ENCODE data around the gene AASS.

DNA sequence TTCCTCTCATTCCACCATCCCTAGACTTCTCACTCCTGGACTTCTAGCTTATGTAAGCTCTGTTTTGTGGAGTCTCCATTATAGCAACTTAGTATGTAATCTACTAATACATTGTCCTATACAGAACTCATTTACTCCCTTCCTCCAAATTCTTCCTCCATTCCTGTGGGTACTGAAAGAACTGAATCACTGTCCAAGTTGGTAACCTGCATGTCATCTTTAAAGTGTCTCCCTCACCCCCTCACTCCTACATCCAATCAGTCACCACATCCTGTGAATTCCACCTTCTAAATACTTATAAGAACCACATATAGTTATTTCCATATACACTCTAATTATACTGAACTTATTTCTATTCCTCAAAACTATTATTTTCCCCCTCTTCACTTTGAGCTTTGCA, 20.3 kb downstream of the AASS start:
- TF ChIP-seq, protein P1, sequence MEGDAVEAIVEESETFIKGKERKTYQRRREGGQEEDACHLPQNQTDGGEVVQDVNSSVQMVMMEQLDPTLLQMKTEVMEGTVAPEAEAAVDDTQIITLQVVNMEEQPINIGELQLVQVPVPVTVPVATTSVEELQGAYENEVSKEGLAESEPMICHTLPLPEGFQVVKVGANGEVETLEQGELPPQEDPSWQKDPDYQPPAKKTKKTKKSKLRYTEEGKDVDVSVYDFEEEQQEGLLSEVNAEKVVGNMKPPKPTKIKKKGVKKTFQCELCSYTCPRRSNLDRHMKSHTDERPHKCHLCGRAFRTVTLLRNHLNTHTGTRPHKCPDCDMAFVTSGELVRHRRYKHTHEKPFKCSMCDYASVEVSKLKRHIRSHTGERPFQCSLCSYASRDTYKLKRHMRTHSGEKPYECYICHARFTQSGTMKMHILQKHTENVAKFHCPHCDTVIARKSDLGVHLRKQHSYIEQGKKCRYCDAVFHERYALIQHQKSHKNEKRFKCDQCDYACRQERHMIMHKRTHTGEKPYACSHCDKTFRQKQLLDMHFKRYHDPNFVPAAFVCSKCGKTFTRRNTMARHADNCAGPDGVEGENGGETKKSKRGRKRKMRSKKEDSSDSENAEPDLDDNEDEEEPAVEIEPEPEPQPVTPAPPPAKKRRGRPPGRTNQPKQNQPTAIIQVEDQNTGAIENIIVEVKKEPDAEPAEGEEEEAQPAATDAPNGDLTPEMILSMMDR (IDR thresholded peaks at IDR 0.05; ENCODE audit: control extremely low read depth in 1 of 3, insufficient read depth in 1 of 3, low read depth in 1 of 3, low read length in 3 of 3), result no peak
- TF ChIP-seq HDAC6 (IDR thresholded peaks at IDR 0.05; ENCODE audit: low read depth, low read length) (no peak), KDM1A (IDR thresholded peaks at IDR 0.05; ENCODE audit: borderline replicate concordance, low read length) (no peak), GTF2F1 (IDR thresholded peaks at IDR 0.05; ENCODE audit: borderline replicate concordance, low read depth, low read length) (no peak), POLR2AphosphoS5 (IDR thresholded peaks at IDR 0.05; ENCODE audit: low read depth, low read length) (no peak; the same call in 1 of the 2 replicates), SRF (IDR thresholded peaks at IDR 0.05; ENCODE audit: low read depth, low read length) (no peak), ZNF274 (IDR thresholded peaks at IDR 0.05; ENCODE audit: borderline replicate concordance, extremely low read depth, low read length) (no peak), POLR2A (IDR thresholded peaks at IDR 0.05; ENCODE audit: control extremely low read depth in 1 of 2, low read depth in 2 of 2, low read length in 2 of 2) (no peak), ASH2L (IDR thresholded peaks at IDR 0.05; ENCODE audit: low read length) (no peak), CEBPB (IDR thresholded peaks at IDR 0.05; ENCODE audit: low read depth, low read length) (no peak)
- TF ChIP-seq, protein P2, sequence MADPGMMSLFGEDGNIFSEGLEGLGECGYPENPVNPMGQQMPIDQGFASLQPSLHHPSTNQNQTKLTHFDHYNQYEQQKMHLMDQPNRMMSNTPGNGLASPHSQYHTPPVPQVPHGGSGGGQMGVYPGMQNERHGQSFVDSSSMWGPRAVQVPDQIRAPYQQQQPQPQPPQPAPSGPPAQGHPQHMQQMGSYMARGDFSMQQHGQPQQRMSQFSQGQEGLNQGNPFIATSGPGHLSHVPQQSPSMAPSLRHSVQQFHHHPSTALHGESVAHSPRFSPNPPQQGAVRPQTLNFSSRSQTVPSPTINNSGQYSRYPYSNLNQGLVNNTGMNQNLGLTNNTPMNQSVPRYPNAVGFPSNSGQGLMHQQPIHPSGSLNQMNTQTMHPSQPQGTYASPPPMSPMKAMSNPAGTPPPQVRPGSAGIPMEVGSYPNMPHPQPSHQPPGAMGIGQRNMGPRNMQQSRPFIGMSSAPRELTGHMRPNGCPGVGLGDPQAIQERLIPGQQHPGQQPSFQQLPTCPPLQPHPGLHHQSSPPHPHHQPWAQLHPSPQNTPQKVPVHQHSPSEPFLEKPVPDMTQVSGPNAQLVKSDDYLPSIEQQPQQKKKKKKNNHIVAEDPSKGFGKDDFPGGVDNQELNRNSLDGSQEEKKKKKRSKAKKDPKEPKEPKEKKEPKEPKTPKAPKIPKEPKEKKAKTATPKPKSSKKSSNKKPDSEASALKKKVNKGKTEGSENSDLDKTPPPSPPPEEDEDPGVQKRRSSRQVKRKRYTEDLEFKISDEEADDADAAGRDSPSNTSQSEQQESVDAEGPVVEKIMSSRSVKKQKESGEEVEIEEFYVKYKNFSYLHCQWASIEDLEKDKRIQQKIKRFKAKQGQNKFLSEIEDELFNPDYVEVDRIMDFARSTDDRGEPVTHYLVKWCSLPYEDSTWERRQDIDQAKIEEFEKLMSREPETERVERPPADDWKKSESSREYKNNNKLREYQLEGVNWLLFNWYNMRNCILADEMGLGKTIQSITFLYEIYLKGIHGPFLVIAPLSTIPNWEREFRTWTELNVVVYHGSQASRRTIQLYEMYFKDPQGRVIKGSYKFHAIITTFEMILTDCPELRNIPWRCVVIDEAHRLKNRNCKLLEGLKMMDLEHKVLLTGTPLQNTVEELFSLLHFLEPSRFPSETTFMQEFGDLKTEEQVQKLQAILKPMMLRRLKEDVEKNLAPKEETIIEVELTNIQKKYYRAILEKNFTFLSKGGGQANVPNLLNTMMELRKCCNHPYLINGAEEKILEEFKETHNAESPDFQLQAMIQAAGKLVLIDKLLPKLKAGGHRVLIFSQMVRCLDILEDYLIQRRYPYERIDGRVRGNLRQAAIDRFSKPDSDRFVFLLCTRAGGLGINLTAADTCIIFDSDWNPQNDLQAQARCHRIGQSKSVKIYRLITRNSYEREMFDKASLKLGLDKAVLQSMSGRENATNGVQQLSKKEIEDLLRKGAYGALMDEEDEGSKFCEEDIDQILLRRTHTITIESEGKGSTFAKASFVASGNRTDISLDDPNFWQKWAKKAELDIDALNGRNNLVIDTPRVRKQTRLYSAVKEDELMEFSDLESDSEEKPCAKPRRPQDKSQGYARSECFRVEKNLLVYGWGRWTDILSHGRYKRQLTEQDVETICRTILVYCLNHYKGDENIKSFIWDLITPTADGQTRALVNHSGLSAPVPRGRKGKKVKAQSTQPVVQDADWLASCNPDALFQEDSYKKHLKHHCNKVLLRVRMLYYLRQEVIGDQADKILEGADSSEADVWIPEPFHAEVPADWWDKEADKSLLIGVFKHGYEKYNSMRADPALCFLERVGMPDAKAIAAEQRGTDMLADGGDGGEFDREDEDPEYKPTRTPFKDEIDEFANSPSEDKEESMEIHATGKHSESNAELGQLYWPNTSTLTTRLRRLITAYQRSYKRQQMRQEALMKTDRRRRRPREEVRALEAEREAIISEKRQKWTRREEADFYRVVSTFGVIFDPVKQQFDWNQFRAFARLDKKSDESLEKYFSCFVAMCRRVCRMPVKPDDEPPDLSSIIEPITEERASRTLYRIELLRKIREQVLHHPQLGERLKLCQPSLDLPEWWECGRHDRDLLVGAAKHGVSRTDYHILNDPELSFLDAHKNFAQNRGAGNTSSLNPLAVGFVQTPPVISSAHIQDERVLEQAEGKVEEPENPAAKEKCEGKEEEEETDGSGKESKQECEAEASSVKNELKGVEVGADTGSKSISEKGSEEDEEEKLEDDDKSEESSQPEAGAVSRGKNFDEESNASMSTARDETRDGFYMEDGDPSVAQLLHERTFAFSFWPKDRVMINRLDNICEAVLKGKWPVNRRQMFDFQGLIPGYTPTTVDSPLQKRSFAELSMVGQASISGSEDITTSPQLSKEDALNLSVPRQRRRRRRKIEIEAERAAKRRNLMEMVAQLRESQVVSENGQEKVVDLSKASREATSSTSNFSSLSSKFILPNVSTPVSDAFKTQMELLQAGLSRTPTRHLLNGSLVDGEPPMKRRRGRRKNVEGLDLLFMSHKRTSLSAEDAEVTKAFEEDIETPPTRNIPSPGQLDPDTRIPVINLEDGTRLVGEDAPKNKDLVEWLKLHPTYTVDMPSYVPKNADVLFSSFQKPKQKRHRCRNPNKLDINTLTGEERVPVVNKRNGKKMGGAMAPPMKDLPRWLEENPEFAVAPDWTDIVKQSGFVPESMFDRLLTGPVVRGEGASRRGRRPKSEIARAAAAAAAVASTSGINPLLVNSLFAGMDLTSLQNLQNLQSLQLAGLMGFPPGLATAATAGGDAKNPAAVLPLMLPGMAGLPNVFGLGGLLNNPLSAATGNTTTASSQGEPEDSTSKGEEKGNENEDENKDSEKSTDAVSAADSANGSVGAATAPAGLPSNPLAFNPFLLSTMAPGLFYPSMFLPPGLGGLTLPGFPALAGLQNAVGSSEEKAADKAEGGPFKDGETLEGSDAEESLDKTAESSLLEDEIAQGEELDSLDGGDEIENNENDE (IDR thresholded peaks at IDR 0.05; ENCODE audit: insufficient replicate concordance, low read length), result no peak

All from H1 (cell line).